HepG2 (cell line): ENCODE results near the gene DDAH1. TPM values are rescaled to one million over a fixed set of nuclear protein-coding genes. Genes with fewer than 3 reads are reported as not detected.

Source experiments
- ATAC-seq: fragments of 200-7000 bp; cut with Tn5 transposase; 3 replicates; pipeline ENCODE4 v1.9.1; 2020; ENCODE audit warnings: mild to moderate bottlenecking, moderate library complexity
- BruUV-seq: library from RNA; stranded (reverse); fragments of 400-500 nt; replicated peaks from 2 replicates; lab custom pipeline; 2021; lab: Mats Ljungman, UMichigan
- CTCF ChIA-PET: fragments of 300-600 bp; formaldehyde crosslinking; extraction: SDS; loops from one replicate; lab custom pipeline; 2021; ENCODE audit warnings: low total read pairs, inconsistent platforms, low intra/inter-chr PET ratio; lab: Yijun Ruan, JAX
- POLR2A ChIA-PET: fragments of 350-600 bp; sonication (Branson Sonifier 250); formaldehyde crosslinking; loops from one replicate; lab custom pipeline; 2020; ENCODE audit warnings: antibody characterized with exemption, inconsistent platforms; lab: Yijun Ruan, JAX
- DNase-seq: peaks from one replicate; pipeline ENCODE4 v3.0.0-alpha.2; 2015; ENCODE audit warnings: low spot score
- FAIRE-seq: peaks from 3 replicates; lab custom pipeline; 2011; peaks lifted over from hg19 to GRCh38; lab: Jason Lieb, UNC
- H2AFZ ChIP-seq: one replicate; pipeline ENCODE4 v1.6.1; 2011; ENCODE audit warnings: low read length, inconsistent platforms
- H3K27ac ChIP-seq: fragments of 300-600 bp; 3 replicates; pipeline ENCODE4 v1.8.0; 2011; ENCODE audit warnings: mixed run types, mild to moderate bottlenecking, mixed read lengths, low read length, inconsistent platforms; ENCODE audit not compliant: insufficient read depth; ENCODE audit errors: extremely low read length
- H3K27me3 ChIP-seq, 2 experiments: fragments of 200-600 bp in 1 of 2; 2 replicates in 1 of 2; 3 replicates in 1 of 2; pipeline versions ENCODE4 v1.6.0 to v1.8.0; 2011; ENCODE audit warnings: low read length in 2 of 2, mild to moderate bottlenecking in 2 of 2, moderate library complexity in 2 of 2, inconsistent platforms in 1 of 2; ENCODE audit not compliant: insufficient read depth in 2 of 2, control insufficient read depth in 1 of 2
- H3K36me3 ChIP-seq, 2 experiments: fragments of 200-600 bp in 1 of 2; replicated peaks in 1 of 2; 2 replicates in 1 of 2; 3 replicates in 1 of 2; pipeline versions ENCODE4 v1.5.1 to v1.8.0; 2011; ENCODE audit warnings: low read length in 2 of 2, inconsistent platforms in 1 of 2; ENCODE audit not compliant: insufficient read depth in 2 of 2, control insufficient read depth in 1 of 2
- H3K4me1 ChIP-seq: 2 replicates; pipeline ENCODE4 v1.5.1; 2012; ENCODE audit warnings: low read length, inconsistent platforms; ENCODE audit not compliant: insufficient read depth
- H3K4me2 ChIP-seq: 2 replicates; pipeline ENCODE4 v1.6.0; 2011; ENCODE audit warnings: low read depth, low read length, inconsistent platforms
- H3K4me3 ChIP-seq, 3 experiments: fragments of 200-600 bp in 1 of 3; sonication (generic), shearing (Covaris generic) in 1 of 3; replicated peaks in 1 of 3; 2 replicates each; pipeline ENCODE4 v1.5.1; 2011 to 2016; ENCODE audit warnings: low read length in 3 of 3, inconsistent platforms in 2 of 3, low read depth in 2 of 3, mild to moderate bottlenecking in 2 of 3, control low read depth in 1 of 3, mixed read lengths in 1 of 3; ENCODE audit not compliant: insufficient read depth in 1 of 3
- H3K79me2 ChIP-seq: one replicate; pipeline ENCODE4 v1.6.1; 2011; ENCODE audit warnings: low read length, inconsistent platforms; ENCODE audit not compliant: insufficient read depth
- H3K9ac ChIP-seq: 2 replicates; pipeline ENCODE4 v1.6.0; 2011; ENCODE audit warnings: mild to moderate bottlenecking, low read depth, low read length, inconsistent platforms; ENCODE audit not compliant: insufficient read depth
- H3K9me3 ChIP-seq: 2 replicates; pipeline ENCODE4 v1.5.1; 2012; ENCODE audit warnings: mild to moderate bottlenecking, low read length
- H4K20me1 ChIP-seq: 2 replicates; pipeline ENCODE4 v1.6.0; 2011; ENCODE audit warnings: inconsistent platforms, mild to moderate bottlenecking, low read length, moderate library complexity; ENCODE audit not compliant: insufficient read depth
- BRCA1 ChIP-seq: sonication (generic); formaldehyde crosslinking; IDR thresholded peaks from 2 replicates; pipeline ENCODE4 v1.4.0; 2020; ENCODE audit warnings: missing genetic modification reagents
- DNMT3B ChIP-seq: conservative IDR thresholded peaks from 2 replicates; pipeline ENCODE4 v1.6.1; 2016; ENCODE audit warnings: missing biosample characterization, control low read depth
- EZH2 ChIP-seq: conservative IDR thresholded peaks from 2 replicates; pipeline ENCODE4 v1.6.1; 2012; ENCODE audit warnings: mild to moderate bottlenecking, low read depth, low read length, moderate library complexity
- JUN ChIP-seq: sonication (generic); formaldehyde crosslinking; IDR thresholded peaks from 2 replicates; pipeline ENCODE4 v1.4.0; 2020; ENCODE audit warnings: mild to moderate bottlenecking, missing genetic modification reagents
- PHF8 ChIP-seq: sonication (generic); formaldehyde crosslinking; IDR thresholded peaks from 2 replicates; pipeline ENCODE4 v1.5.0; 2020; ENCODE audit warnings: missing genetic modification reagents
- REXO4 ChIP-seq: sonication (generic); formaldehyde crosslinking; IDR thresholded peaks from 2 replicates; pipeline ENCODE4 v1.8.0; 2022; ENCODE audit warnings: missing genetic modification reagents, mild to moderate bottlenecking, borderline replicate concordance
- SAFB2 ChIP-seq: sonication (generic); formaldehyde crosslinking; IDR thresholded peaks from 2 replicates; pipeline ENCODE4 v1.5.1; 2020; ENCODE audit warnings: missing genetic modification reagents, low read depth, mild to moderate bottlenecking, borderline replicate concordance
- SATB2 ChIP-seq: sonication (generic); formaldehyde crosslinking; IDR thresholded peaks from 2 replicates; pipeline ENCODE4 v1.5.0; 2020; ENCODE audit warnings: missing genetic modification reagents
- SMAD3 ChIP-seq: sonication (generic); formaldehyde crosslinking; IDR thresholded peaks from 2 replicates; pipeline ENCODE4 v1.4.0; 2020; ENCODE audit warnings: missing genetic modification reagents
- SMC3 ChIP-seq: IDR thresholded peaks from 2 replicates; pipeline ENCODE4 v1.6.1; 2011; ENCODE audit warnings: low read length, improper control_type of control experiment
- STAG1 ChIP-seq: sonication (generic); formaldehyde crosslinking; IDR thresholded peaks from 2 replicates; pipeline ENCODE4 v1.4.0; 2020; ENCODE audit warnings: missing genetic modification reagents
- ZFYVE20 ChIP-seq: sonication (generic); formaldehyde crosslinking; IDR thresholded peaks from 2 replicates; pipeline ENCODE4 v1.8.0; 2023; ENCODE audit warnings: low read depth, mild to moderate bottlenecking, moderate library complexity, missing genetic modification reagents, borderline replicate concordance
- ZNF101 ChIP-seq: sonication (generic); formaldehyde crosslinking; IDR thresholded peaks from 2 replicates; pipeline ENCODE4 v1.4.0; 2020; ENCODE audit warnings: mild to moderate bottlenecking, low read depth, missing genetic modification reagents, borderline replicate concordance
- WGBS: methylation state at CpG from one replicate; pipeline ENCODE4 v1.1.6; 2017; ENCODE audit warnings: low lambda C conversion rate; 5-methylcytosine and 5-hydroxymethylcytosine counted together
- in situ Hi-C: cut with HindIII; loops from 2 replicates; pipeline ENCODE4 v1.10.0; 2017; ENCODE audit warnings: low pct_unique_long_range_greater_than_20kb; ENCODE audit not compliant: extremely low pct_ligation_motif_present
- intact Hi-C: fragments of 100-400 bp; cut with micrococcal nuclease; formaldehyde crosslinking; loops from one replicate; pipeline ENCODE4 v1.10.0; 2022; ENCODE audit not compliant: unreplicated experiment
- polyA plus RNA-seq, 8 experiments: library from polyadenylated mRNA; depleted of rRNA in 3 of 8; stranded (reverse) in 7 of 8; unstranded in 1 of 8; fragments of >200 nt; fragmentation: Illumina TruSeq in 4 of 8; extraction: Trizol in 4 of 8; gene quantifications; 2 replicates each; pipeline versions ENCODE4 v1.2.1 to v1.2.3, GENCODE V29; 2011 to 2016; ENCODE audit warnings: low read depth in 4 of 8, missing spikeins in 1 of 8, mixed read lengths in 1 of 8; ENCODE audit not compliant: insufficient read depth in 1 of 8
- total RNA-seq, 5 experiments: library from RNA; depleted of rRNA; stranded (reverse); fragments of >200 nt; fragmentation: Illumina TruSeq; extraction: Trizol; gene quantifications; 2 replicates each; pipeline ENCODE4 v1.2.3, GENCODE V29; 2016; ENCODE audit warnings: low read depth in 1 of 5
- TF ChIP-seq, protein P1 (sequence below): sonication (generic); formaldehyde crosslinking; conservative IDR thresholded peaks from 2 replicates; pipeline ENCODE4 v1.4.0; 2020; ENCODE audit warnings: missing genetic modification reagents
- TF ChIP-seq, protein P2 (sequence below): sonication (generic); formaldehyde crosslinking; IDR thresholded peaks from 2 replicates; pipeline ENCODE4 v1.4.0; 2020; ENCODE audit warnings: low read depth, mild to moderate bottlenecking, missing genetic modification reagents
- TF ChIP-seq, protein P3 (sequence below): sonication (generic); formaldehyde crosslinking; IDR thresholded peaks from 2 replicates; pipeline ENCODE4 v1.5.0; 2020; ENCODE audit warnings: mild to moderate bottlenecking, missing genetic modification reagents, moderate library complexity

The DDAH1 gene
- total and polyA plus RNA-seq, 2 of the 13 experiments (the other 11 are each of a cell fraction or from before 2014, with no cell fraction given), result 39.7 to 64.4 TPM

DNA sequence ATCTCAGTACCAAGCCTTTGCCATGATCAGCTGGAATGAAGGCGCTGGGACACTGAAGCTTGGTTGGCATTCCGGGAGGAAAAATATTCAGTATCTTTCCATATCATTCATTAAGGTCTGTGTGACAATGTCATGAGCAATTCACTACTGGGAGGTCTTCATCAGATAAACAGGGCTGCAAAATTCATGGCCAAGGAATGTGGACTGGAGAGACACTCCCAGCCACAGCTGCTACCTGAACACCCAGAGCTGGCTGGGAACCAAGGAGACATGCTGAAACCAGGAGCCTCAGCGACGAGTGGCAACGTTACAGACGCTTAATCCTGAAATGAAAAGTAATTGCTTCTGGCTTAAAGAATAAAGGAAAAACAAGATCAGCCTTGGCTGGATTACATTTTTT lies 30.6 kb upstream of the DDAH1 start (continued):
- TF ChIP-seq, protein P1, sequence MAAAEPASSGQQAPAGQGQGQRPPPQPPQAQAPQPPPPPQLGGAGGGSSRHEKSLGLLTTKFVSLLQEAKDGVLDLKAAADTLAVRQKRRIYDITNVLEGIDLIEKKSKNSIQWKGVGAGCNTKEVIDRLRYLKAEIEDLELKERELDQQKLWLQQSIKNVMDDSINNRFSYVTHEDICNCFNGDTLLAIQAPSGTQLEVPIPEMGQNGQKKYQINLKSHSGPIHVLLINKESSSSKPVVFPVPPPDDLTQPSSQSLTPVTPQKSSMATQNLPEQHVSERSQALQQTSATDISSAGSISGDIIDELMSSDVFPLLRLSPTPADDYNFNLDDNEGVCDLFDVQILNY, result no peak
- TF ChIP-seq EZH2 (no peak), DNMT3B (CRISPR knock-in tag) (no peak), REXO4 (CRISPR knock-in tag) (no peak), ZFYVE20 (no peak), ZNF101 (CRISPR knock-in tag) (no peak), SMAD3 (CRISPR knock-in tag) (no peak), BRCA1 (CRISPR knock-in tag) (no peak), PHF8 (CRISPR knock-in tag) (no peak), SAFB2 (CRISPR knock-in tag) (no peak)
- TF ChIP-seq, protein P2, sequence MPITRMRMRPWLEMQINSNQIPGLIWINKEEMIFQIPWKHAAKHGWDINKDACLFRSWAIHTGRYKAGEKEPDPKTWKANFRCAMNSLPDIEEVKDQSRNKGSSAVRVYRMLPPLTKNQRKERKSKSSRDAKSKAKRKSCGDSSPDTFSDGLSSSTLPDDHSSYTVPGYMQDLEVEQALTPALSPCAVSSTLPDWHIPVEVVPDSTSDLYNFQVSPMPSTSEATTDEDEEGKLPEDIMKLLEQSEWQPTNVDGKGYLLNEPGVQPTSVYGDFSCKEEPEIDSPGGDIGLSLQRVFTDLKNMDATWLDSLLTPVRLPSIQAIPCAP, result no peak

DNA sequence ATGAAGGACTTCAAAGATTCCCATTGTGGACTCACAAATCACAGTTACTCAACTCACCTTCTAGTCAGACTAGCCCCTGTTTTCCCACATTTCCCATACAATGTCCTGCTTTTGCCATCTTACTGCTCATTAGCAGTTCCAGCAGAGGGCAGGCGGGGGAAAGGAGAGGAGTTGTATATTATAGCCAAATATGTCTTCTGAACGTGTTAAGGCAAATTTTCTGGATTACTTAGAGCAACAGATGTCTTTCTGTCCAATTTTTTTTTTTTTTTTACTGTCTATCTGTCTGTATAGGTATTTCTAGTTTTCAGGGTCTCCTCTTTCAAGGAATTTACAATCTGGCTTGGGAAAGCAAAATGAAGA lies 29.9 kb upstream of the DDAH1 start:
- POLR2A ChIA-PET, result no interaction called here
- Histone ChIP-seq H3K27ac (no peak overlapping the region), H3K27me3 (no peaks in the 10 kb centered on the region), H4K20me1 (no peaks in the 10 kb centered on the region), H3K4me1 (peaks cover 16% of the 10 kb centered on the region), H2AFZ (no peak overlapping the region), H3K9me3 (no peaks in the 10 kb centered on the region), H3K4me2 (no peak overlapping the region), H3K79me2 (no peaks in the 10 kb centered on the region), H3K36me3 (no peaks in the 10 kb centered on the region), H3K4me3 (no peak overlapping the region), H3K9ac (no peak overlapping the region)
- in situ Hi-C loops, result no loop called here
- CTCF ChIA-PET, result no interaction called here
- ATAC-seq (peak; percentile 72), DNase-seq (peak; percentile 11), FAIRE-seq (no peak)
- BruUV-seq, result no TSS peak
- TF ChIP-seq SMC3 (peak; percentile 3; the same call in 1 of the 2 replicates), STAG1 (CRISPR knock-in tag) (peak; percentile 47), JUN (no peak), SATB2 (CRISPR knock-in tag) (no peak)
- TF ChIP-seq, protein P3, sequence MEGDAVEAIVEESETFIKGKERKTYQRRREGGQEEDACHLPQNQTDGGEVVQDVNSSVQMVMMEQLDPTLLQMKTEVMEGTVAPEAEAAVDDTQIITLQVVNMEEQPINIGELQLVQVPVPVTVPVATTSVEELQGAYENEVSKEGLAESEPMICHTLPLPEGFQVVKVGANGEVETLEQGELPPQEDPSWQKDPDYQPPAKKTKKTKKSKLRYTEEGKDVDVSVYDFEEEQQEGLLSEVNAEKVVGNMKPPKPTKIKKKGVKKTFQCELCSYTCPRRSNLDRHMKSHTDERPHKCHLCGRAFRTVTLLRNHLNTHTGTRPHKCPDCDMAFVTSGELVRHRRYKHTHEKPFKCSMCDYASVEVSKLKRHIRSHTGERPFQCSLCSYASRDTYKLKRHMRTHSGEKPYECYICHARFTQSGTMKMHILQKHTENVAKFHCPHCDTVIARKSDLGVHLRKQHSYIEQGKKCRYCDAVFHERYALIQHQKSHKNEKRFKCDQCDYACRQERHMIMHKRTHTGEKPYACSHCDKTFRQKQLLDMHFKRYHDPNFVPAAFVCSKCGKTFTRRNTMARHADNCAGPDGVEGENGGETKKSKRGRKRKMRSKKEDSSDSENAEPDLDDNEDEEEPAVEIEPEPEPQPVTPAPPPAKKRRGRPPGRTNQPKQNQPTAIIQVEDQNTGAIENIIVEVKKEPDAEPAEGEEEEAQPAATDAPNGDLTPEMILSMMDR (CRISPR knock-in tag), result peak; percentile 36
- 22% methylated on average over 2 of the region's 2 CpGs for WGBS
- intact Hi-C loops, result no loop called here
